Breast epithelium (tissue), 3 donors: ENCODE measurements around the gene TPPP3.

Source experiments
- POLR2A ChIP-seq: fragments of 450-650 bp; IDR thresholded peaks from one replicate; pipeline ENCODE4 v1.6.1; 2016; ENCODE audit warnings: antibody characterized with exemption, mild to moderate bottlenecking, moderate library complexity
- TF ChIP-seq, protein P1 (sequence below), 3 donors: fragments of 450-650 bp; IDR thresholded peaks; one replicate each; pipeline ENCODE4 v1.5.1; 2016 to 2017; ENCODE audit warnings: antibody characterized with exemption in 3 of 3, mild to moderate bottlenecking in 3 of 3, moderate library complexity in 3 of 3

DNA sequence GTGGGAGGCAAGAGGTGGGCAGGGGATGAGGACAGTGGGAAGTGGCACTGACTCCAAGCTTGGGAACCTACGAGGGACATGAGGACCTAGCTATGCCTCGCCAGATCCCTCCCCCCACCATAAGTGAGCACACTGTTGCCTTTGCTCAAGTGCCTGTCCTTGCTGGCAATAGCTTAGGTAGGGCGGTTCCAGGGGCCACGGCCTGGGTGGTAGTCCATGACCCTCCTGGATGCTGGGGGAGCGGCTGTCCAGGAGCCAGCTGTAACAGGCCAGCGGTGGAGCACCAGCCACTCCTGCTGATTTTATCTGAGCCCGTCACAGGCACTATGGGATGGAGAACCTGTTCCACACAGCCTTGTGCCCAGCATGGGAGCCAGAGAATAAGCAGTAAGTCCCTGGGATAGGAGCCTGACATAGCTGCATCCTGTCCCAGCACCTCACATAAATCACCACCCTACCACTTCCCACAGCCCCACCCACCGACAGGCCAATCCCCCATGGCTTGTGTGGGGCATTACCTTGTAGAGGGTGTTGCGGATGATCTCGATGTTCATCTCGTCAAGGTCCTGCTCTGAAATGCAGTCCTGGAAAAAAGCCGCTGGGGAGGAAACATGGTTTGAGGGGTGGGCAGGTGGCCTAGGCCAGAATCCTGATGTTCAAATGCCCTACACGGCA, 49.4 kb upstream of the TPPP3 start:
- TF ChIP-seq, protein P1, sequence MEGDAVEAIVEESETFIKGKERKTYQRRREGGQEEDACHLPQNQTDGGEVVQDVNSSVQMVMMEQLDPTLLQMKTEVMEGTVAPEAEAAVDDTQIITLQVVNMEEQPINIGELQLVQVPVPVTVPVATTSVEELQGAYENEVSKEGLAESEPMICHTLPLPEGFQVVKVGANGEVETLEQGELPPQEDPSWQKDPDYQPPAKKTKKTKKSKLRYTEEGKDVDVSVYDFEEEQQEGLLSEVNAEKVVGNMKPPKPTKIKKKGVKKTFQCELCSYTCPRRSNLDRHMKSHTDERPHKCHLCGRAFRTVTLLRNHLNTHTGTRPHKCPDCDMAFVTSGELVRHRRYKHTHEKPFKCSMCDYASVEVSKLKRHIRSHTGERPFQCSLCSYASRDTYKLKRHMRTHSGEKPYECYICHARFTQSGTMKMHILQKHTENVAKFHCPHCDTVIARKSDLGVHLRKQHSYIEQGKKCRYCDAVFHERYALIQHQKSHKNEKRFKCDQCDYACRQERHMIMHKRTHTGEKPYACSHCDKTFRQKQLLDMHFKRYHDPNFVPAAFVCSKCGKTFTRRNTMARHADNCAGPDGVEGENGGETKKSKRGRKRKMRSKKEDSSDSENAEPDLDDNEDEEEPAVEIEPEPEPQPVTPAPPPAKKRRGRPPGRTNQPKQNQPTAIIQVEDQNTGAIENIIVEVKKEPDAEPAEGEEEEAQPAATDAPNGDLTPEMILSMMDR (IDR thresholded peaks at IDR 0.05): no peak
- no peak for TF ChIP-seq POLR2A
